Measurements from ENCODE around the gene KPTN.

The KPTN gene

GRCh38 chr19:47483800-47484690, at the start of gene KPTN:
TSS of gene KPTN (minus strand) at chr19:47484219. CDS start at chr19:47484160, 59 bp downstream.
- in situ Hi-C loops (cut with MboI; ENCODE audit: low sequenced_read_pairs) = no loop called here
- no peaks in the 10 kb centered on the region for H3K4me1 ChIP-seq
- peaks cover 4% of the 10 kb centered on the region; the same call in 1 of the 2 replicates for H3K36me3 ChIP-seq (replicated peaks)
- H3K9me3 ChIP-seq = no peaks in the 10 kb centered on the region
- peak; percentile 76 to 92 for DNase-seq (ENCODE audit: low spot score in 2 of 2)
- peak within 1 kb of the TSS; percentile 88 for H3K4me3 ChIP-seq
- no peaks in the 10 kb centered on the region for H3K27me3 ChIP-seq (ENCODE audit: low read depth)

GRCh38 chr19:47531640-47532387, 47.8 kb upstream of the KPTN start:
- Histone ChIP-seq H3K4me1 (no peaks in the 10 kb centered on the region), H3K27me3 (ENCODE audit: low read depth) (no peaks in the 10 kb centered on the region; the same call in 1 of the 2 replicates), H3K9me3 (no peaks in the 10 kb centered on the region), H3K36me3 (replicated peaks) (no peaks in the 10 kb centered on the region), H3K4me3 (no peak overlapping the region)
- DNase-seq (ENCODE audit: low spot score in 2 of 2) = no peak
- in situ Hi-C loops (cut with MboI; ENCODE audit: low sequenced_read_pairs) = no loop called here

DNA sequence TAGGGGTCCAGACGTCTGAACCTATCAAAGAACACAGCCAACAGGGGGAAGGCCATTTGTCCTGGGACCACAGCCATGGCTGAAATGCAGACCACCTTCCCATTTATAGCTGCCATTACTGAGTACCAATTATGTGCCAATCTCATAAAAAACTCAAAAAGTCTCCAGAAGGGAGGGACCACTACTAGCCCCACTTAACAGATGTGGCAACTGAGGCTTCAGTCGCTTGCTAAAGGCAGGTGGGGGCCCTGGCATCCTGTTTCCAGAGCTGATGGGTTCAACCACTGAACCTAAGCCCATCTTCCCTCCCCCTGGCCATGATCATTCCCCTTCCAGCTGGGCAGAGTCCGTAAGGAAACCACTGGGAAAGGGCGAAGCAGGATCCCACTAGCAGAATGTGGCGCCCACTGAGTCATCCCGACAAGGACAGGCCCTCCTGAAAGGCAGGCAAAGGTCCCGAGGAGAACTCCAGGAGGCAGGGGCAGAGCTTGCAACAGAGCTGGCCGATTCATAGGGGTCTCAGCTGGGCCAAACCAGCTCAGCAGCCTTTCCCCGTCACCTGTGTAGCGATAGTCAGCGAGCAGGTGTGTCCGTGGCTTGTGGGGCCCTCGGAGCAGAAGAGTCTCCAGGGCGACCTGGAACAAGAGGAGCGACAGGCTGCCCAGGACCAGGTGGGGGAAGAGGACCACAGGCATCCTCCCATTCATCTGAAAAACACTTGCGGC, 45.2 kb upstream of the KPTN start:
- Histone ChIP-seq H3K4me1 (no peaks in the 10 kb centered on the region), H3K27me3 (ENCODE audit: low read depth) (no peaks in the 10 kb centered on the region; the same call in 1 of the 2 replicates), H3K36me3 (replicated peaks) (no peaks in the 10 kb centered on the region), H3K4me3 (no peak overlapping the region), H3K9me3 (no peaks in the 10 kb centered on the region)
- in situ Hi-C loops (cut with MboI; ENCODE audit: low sequenced_read_pairs) = no loop called here
- no peak for DNase-seq (ENCODE audit: low spot score in 2 of 2)

GRCh38 chr19:47526798-47527197, 42.8 kb upstream of the KPTN start:
- H3K4me1 ChIP-seq = no peaks in the 10 kb centered on the region
- no peak overlapping the region for H3K4me3 ChIP-seq
- no peaks in the 10 kb centered on the region for H3K36me3 ChIP-seq (replicated peaks)
- H3K27me3 ChIP-seq (ENCODE audit: low read depth) = no peaks in the 10 kb centered on the region; the same call in 1 of the 2 replicates
- DNase-seq (ENCODE audit: low spot score in 2 of 2) = no peak
- in situ Hi-C loops (cut with MboI; ENCODE audit: low sequenced_read_pairs) = no loop called here
- no peaks in the 10 kb centered on the region for H3K9me3 ChIP-seq

DNA sequence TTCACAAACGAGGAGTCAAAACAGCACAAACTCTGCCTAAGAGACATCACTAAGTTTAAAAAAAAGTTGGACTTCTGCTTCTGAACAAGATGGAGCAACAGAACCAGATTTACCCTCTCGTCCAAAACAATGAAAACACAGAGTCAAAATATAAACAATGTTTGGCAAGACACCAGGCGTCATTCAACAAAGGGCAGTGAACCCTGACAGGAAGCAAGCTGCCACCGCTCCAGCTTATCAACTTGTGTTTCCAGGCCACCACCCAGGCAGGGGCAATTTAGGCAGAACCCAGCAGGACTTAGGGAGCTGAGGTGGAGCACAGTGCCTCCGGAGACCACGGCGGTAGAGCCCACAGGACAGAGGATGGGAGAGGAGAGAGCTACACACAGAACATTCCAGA, 39.5 kb upstream of the KPTN start:
- in situ Hi-C loops (cut with MboI; ENCODE audit: low sequenced_read_pairs) = no loop called here
- no peak for DNase-seq (ENCODE audit: low spot score in 2 of 2)
- peaks cover 6% of the 10 kb centered on the region for H3K4me1 ChIP-seq
- H3K4me3 ChIP-seq = no peak overlapping the region
- H3K36me3 ChIP-seq (replicated peaks) = no peaks in the 10 kb centered on the region
- no peaks in the 10 kb centered on the region for H3K27me3 ChIP-seq (ENCODE audit: low read depth)
- no peaks in the 10 kb centered on the region for H3K9me3 ChIP-seq

- Histone ChIP-seq H3K4me3 (no peak overlapping the region), H3K4me1 (peaks cover 6% of the 10 kb centered on the region), H3K36me3 (replicated peaks) (no peaks in the 10 kb centered on the region), H3K27me3 (ENCODE audit: low read depth) (no peaks in the 10 kb centered on the region), H3K9me3 (no peaks in the 10 kb centered on the region)
- no peak for DNase-seq (ENCODE audit: low spot score in 2 of 2)
- in situ Hi-C loops (cut with MboI; ENCODE audit: low sequenced_read_pairs) = no loop called here
These were observed 37.6 kb upstream of the KPTN start for GRCh38 chr19:47521473-47522180.

DNA sequence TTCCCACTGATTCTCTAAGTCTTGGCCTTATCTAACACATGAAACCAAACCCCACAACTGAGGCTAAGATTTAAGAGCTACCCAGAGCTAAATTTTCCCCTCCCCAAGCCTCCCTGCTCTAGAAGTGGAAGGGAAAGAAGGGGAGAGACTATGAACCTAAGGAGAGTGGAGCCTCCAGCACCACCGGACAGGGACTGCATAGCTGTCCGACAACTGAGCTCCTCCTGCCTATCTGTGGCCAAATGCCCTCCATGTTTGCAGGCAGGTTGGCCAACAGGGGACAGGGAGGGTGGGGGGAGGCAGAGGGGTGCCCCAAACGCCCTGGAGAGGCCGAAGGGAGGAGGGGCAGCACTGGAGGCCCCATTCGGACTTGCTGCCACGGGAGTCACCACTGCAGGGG, 36.8 kb upstream of the KPTN start:
- H3K36me3 ChIP-seq (replicated peaks) = no peaks in the 10 kb centered on the region
- in situ Hi-C loops (cut with MboI; ENCODE audit: low sequenced_read_pairs) = no loop called here
- H3K9me3 ChIP-seq = no peaks in the 10 kb centered on the region
- H3K4me3 ChIP-seq = no peak overlapping the region
- DNase-seq (ENCODE audit: low spot score in 2 of 2) = no peak
- H3K27me3 ChIP-seq (ENCODE audit: low read depth) = no peaks in the 10 kb centered on the region
- peaks cover 6% of the 10 kb centered on the region for H3K4me1 ChIP-seq

GRCh38 chr19:47520343-47520806, 36.4 kb upstream of the KPTN start:
- Histone ChIP-seq H3K36me3 (replicated peaks) (no peaks in the 10 kb centered on the region), H3K9me3 (no peaks in the 10 kb centered on the region), H3K4me3 (no peak overlapping the region), H3K4me1 (peaks cover 8% of the 10 kb centered on the region), H3K27me3 (ENCODE audit: low read depth) (no peaks in the 10 kb centered on the region)
- peak in 1 of 2 experiments; percentile 33 for DNase-seq (ENCODE audit: low spot score in 2 of 2)
- in situ Hi-C loops (cut with MboI; ENCODE audit: low sequenced_read_pairs) = no loop called here

GRCh38 chr19:47518854-47519253, 34.8 kb upstream of the KPTN start:
- in situ Hi-C loops (cut with MboI; ENCODE audit: low sequenced_read_pairs) = no loop called here
- Histone ChIP-seq H3K4me3 (no peak overlapping the region), H3K27me3 (ENCODE audit: low read depth) (no peaks in the 10 kb centered on the region), H3K9me3 (no peaks in the 10 kb centered on the region), H3K36me3 (replicated peaks) (0 out of 2 replicates have a peak, but pooled peaks cover 3% of the 10 kb centered on the region), H3K4me1 (peaks cover 8% of the 10 kb centered on the region)
- DNase-seq (ENCODE audit: low spot score in 2 of 2) = no peak

GRCh38 chr19:47518139-47518538, 34.1 kb upstream of the KPTN start:
- in situ Hi-C loops (cut with MboI; ENCODE audit: low sequenced_read_pairs) = no loop called here
- DNase-seq (ENCODE audit: low spot score in 2 of 2) = no peak
- Histone ChIP-seq H3K27me3 (ENCODE audit: low read depth) (no peaks in the 10 kb centered on the region), H3K4me1 (peaks cover 8% of the 10 kb centered on the region), H3K4me3 (no peak overlapping the region), H3K9me3 (no peaks in the 10 kb centered on the region), H3K36me3 (replicated peaks) (0 out of 2 replicates have a peak, but pooled peaks cover 3% of the 10 kb centered on the region)

GRCh38 chr19:47514869-47515588, 31.0 kb upstream of the KPTN start, which contains the start of gene NAPA:
TSS of gene NAPA (minus strand) at chr19:47515063. CDS start at chr19:47514940, 123 bp downstream.
- peak; percentile 99 to 100 for DNase-seq (ENCODE audit: low spot score in 2 of 2)
- Histone ChIP-seq H3K27me3 (ENCODE audit: low read depth) (no peaks in the 10 kb centered on the region), H3K4me1 (peaks cover 3% of the 10 kb centered on the region; the same call in 1 of the 2 replicates), H3K9me3 (no peaks in the 10 kb centered on the region), H3K4me3 (peak within 1 kb of the TSS; percentile 98), H3K36me3 (replicated peaks) (0 out of 2 replicates have a peak, but pooled peaks cover 3% of the 10 kb centered on the region)
- in situ Hi-C loops (cut with MboI; ENCODE audit: low sequenced_read_pairs) = no loop called here

DNA sequence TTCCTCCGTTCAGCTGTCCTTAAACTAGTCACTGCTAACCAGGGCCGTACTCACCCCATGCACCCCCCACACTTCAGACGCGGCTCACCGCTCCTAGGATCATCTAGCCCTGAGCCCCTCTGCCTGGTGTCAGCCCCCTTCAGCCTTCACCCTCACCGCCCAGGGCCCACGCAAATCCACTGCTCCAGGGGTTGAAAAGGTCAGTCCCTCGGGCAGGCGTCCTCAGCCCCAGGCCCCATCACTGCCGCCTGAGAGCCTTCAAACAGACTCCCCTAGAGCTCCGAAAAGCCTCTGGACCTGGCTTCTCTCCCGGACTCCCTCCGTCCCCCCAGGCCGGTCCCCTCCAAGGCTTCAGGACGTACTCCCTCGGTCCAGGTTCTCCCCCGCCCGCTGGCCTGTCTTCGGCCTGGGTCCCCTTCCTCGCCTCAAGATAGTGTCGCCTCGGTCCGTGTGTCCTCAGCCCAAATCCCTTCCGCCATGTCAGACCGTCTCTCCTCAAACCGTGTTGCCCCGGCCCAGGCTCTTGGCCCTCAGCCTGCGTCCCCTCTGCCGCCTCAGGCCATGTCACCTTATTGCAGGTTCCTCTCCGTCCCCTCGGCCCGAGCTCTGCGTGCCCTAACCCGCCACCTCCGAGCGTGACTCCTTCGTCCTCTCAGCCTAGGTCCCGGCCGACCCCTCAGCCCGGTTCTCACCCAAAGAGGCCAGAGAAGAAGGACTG, 30.3 kb upstream of the KPTN start:
- in situ Hi-C loops (cut with MboI; ENCODE audit: low sequenced_read_pairs) = no loop called here
- Histone ChIP-seq H3K27me3 (ENCODE audit: low read depth) (no peaks in the 10 kb centered on the region), H3K4me3 (peak overlapping the region; percentile 98), H3K4me1 (peaks cover 3% of the 10 kb centered on the region; the same call in 1 of the 2 replicates), H3K9me3 (no peaks in the 10 kb centered on the region), H3K36me3 (replicated peaks) (0 out of 2 replicates have a peak, but pooled peaks cover 3% of the 10 kb centered on the region)
- no peak for DNase-seq (ENCODE audit: low spot score in 2 of 2)

Data from HAP-1 (cell line).